MCF 10A (cell line): Measurements from ENCODE around the gene LTBP3. TPM values are rescaled to one million over a fixed set of nuclear protein-coding genes. Genes with fewer than 3 reads are reported as not detected.

ENCODE experiments used
- BruUV-seq: library from RNA; stranded (reverse); fragments of 400-500 nt; replicated peaks from 2 replicates; lab custom pipeline; 2021; lab: Mats Ljungman, UMichigan
- CTCF ChIA-PET: fragments of 300-600 bp; sonication (Branson Sonifier 250); formaldehyde crosslinking; extraction: SDS; loops from one replicate; lab custom pipeline; 2021; ENCODE audit warnings: antibody characterized with exemption, inconsistent platforms; lab: Yijun Ruan, JAX
- POLR2A ChIA-PET: fragments of 300-600, 350-650 bp; sonication (Branson Sonifier 250); formaldehyde crosslinking; extraction: SDS; loops from one replicate; lab custom pipeline; 2020; ENCODE audit warnings: antibody characterized with exemption, inconsistent platforms; lab: Yijun Ruan, JAX
- DNase-seq: peaks from one replicate; pipeline ENCODE4 v3.0.0-alpha.2; 2018; ENCODE audit not compliant: unreplicated experiment
- H3K27ac Mint-ChIP-seq: one replicate; pipeline ENCODE4 v1.8.0; 2022; ENCODE audit warnings: mild to moderate bottlenecking, low read depth, mixed read lengths; ENCODE audit not compliant: unreplicated experiment
- H3K27me3 Mint-ChIP-seq: one replicate; pipeline ENCODE4 v1.8.0; 2022; ENCODE audit warnings: mixed read lengths; ENCODE audit not compliant: insufficient read depth, unreplicated experiment
- H3K36me3 Mint-ChIP-seq: one replicate; pipeline ENCODE4 v1.8.0; 2022; ENCODE audit warnings: mild to moderate bottlenecking, moderate library complexity, mixed read lengths; ENCODE audit not compliant: insufficient read depth, unreplicated experiment
- H3K4me1 Mint-ChIP-seq: one replicate; pipeline ENCODE4 v1.8.0; 2022; ENCODE audit warnings: mixed read lengths; ENCODE audit not compliant: insufficient read depth, unreplicated experiment
- H3K4me3 Mint-ChIP-seq: one replicate; pipeline ENCODE4 v1.8.0; 2022; ENCODE audit warnings: mild to moderate bottlenecking, moderate library complexity, mixed read lengths; ENCODE audit not compliant: unreplicated experiment
- H3K9me3 Mint-ChIP-seq: one replicate; pipeline ENCODE4 v1.8.0; 2022; ENCODE audit warnings: mixed read lengths; ENCODE audit not compliant: unreplicated experiment
- CTCF ChIP-seq: fragments of 200-600 bp; IDR thresholded peaks from one replicate; pipeline ENCODE4 v1.8.0; 2022; ENCODE audit warnings: antibody characterized with exemption, mild to moderate bottlenecking; ENCODE audit not compliant: unreplicated experiment
- intact Hi-C: fragments of 100-400 bp; cut with micrococcal nuclease; formaldehyde crosslinking; loops from 2 replicates; pipeline ENCODE4 v1.14.1; 2022
- total RNA-seq: library from RNA; stranded (reverse); gene quantifications from 2 replicates; pipeline ENCODE4 v1.2.3, GENCODE V29; 2022

LTBP3 gene
- total RNA-seq, 1 experiment from 2014 or later: 10.6 TPM

GRCh38 chr11:65586247-65586630, 28.1 kb upstream of the LTBP3 start:
- intact Hi-C loops: no loop called here

GRCh38 chr11:65585396-65586246, 27.5 kb upstream of the LTBP3 start:
- CTCF ChIA-PET: interaction anchor here (0.7 to 2.5 kb wide), 3 partner anchors 8 to 159 kb away, joined by 3 to 9 read pairs (median 3); no protein-coding TSS in a partner anchor
- no peak for TF ChIP-seq CTCF
- POLR2A ChIA-PET: no interaction called here
- Mint-ChIP-seq H3K4me1 (peaks cover 10% of the 10 kb centered on the region), H3K36me3 (peaks cover 21% of the 10 kb centered on the region), H3K27me3 (no peaks in the 10 kb centered on the region), H3K9me3 (no peaks in the 10 kb centered on the region), H3K27ac (no peak overlapping the region), H3K4me3 (no peak overlapping the region)
- no TSS peak for BruUV-seq
- intact Hi-C loops: no loop called here
- no peak for DNase-seq

More at GRCh38 chr11:65586247-65586630, 28.1 kb upstream of the LTBP3 start:
- BruUV-seq: no TSS peak
- Mint-ChIP-seq H3K36me3 (peaks cover 21% of the 10 kb centered on the region), H3K4me1 (peaks cover 10% of the 10 kb centered on the region), H3K27ac (no peak overlapping the region), H3K27me3 (no peaks in the 10 kb centered on the region), H3K4me3 (no peak overlapping the region), H3K9me3 (no peaks in the 10 kb centered on the region)
- POLR2A ChIA-PET: interaction anchor here (1.0 to 1.2 kb wide), 2 partner anchors 8 to 11 kb away, joined by 3 to 6 read pairs; partner anchors contain the start of gene EHBP1L1
- no peak for DNase-seq
- CTCF ChIA-PET: interaction anchor here (0.5 to 2.4 kb wide), 4 partner anchors 14 to 1997 kb away, joined by 3 to 6 read pairs (median 3); no protein-coding TSS in a partner anchor
- no peak for TF ChIP-seq CTCF

GRCh38 chr11:65584723-65585171, 26.6 kb upstream of the LTBP3 start:
- Mint-ChIP-seq H3K4me3 (no peak overlapping the region), H3K9me3 (no peaks in the 10 kb centered on the region), H3K27ac (no peak overlapping the region), H3K36me3 (peaks cover 26% of the 10 kb centered on the region), H3K27me3 (no peaks in the 10 kb centered on the region), H3K4me1 (peaks cover 10% of the 10 kb centered on the region)
- no TSS peak for BruUV-seq
- ChIA-PET POLR2A (no interaction called here), CTCF (interaction anchor here (2.5 kb wide), 1 partner anchor 9 kb away, joined by 9 read pairs; no protein-coding TSS in a partner anchor)
- DNase-seq: no peak
- no peak for TF ChIP-seq CTCF
- intact Hi-C loops: no loop called here

- ChIA-PET POLR2A (interaction anchor here (0.9 kb wide), 1 partner anchor 285 kb away, joined by 3 read pairs; no protein-coding TSS in a partner anchor), CTCF (interaction anchor here (2.5 kb wide), 1 partner anchor 9 kb away, joined by 9 read pairs; no protein-coding TSS in a partner anchor)
- intact Hi-C loops: no loop called here
- no peak overlapping the region for H3K4me3 Mint-ChIP-seq
- peaks cover 10% of the 10 kb centered on the region for H3K4me1 Mint-ChIP-seq
- no TSS peak for BruUV-seq
- H3K27ac Mint-ChIP-seq: no peak overlapping the region
- no peak for DNase-seq
- H3K9me3 Mint-ChIP-seq: no peaks in the 10 kb centered on the region
- TF ChIP-seq CTCF: no peak
- H3K27me3 Mint-ChIP-seq: no peaks in the 10 kb centered on the region
- peaks cover 26% of the 10 kb centered on the region for H3K36me3 Mint-ChIP-seq
These were observed 25.9 kb upstream of the LTBP3 start for GRCh38 chr11:65584106-65584505.
